ENCODE data around the gene AGAP1.

- TF ChIP-seq CTCF (IDR thresholded peaks at IDR 0.05; ENCODE audit: insufficient read depth, low read depth, low read length) (no peak), EZH2 (IDR thresholded peaks at IDR 0.05; ENCODE audit: insufficient read depth, low read length) (no peak)
Measured at GRCh38 chr2:235537186-235537585, 43.3 kb downstream of the AGAP1 start.
